Stimulated activated naive CD8-positive, alpha-beta T cell treated with anti-CD3 and anti-CD28 coated beads, Interleukin-15, Interleukin-2, amounts not matched to agents 100 ng/mL and 50 ng/mL, for 24 hours (primary cell): ENCODE data around the gene SNAPC4.
A peak's percentile ranks its signal among the peaks of the same experiment; 100 is the strongest.

Experiments
- H3K27ac Mint-ChIP-seq: one replicate; pipeline ENCODE4 v1.8.0; 2021; ENCODE audit warnings: mild to moderate bottlenecking, mixed read lengths
- H3K27me3 Mint-ChIP-seq: one replicate; pipeline ENCODE4 v1.8.0; 2021; ENCODE audit warnings: mixed read lengths
- H3K36me3 Mint-ChIP-seq: one replicate; pipeline ENCODE4 v1.8.0; 2021; ENCODE audit warnings: low read depth, mixed read lengths
- H3K4me1 Mint-ChIP-seq: one replicate; pipeline ENCODE4 v1.8.0; 2021; ENCODE audit warnings: low read depth, mixed read lengths
- H3K4me3 Mint-ChIP-seq: one replicate; pipeline ENCODE4 v1.8.0; 2021; ENCODE audit warnings: mild to moderate bottlenecking, mixed read lengths
- H3K9me3 Mint-ChIP-seq: one replicate; pipeline ENCODE4 v1.8.0; 2021; ENCODE audit warnings: mixed read lengths

SNAPC4 gene

DNA sequence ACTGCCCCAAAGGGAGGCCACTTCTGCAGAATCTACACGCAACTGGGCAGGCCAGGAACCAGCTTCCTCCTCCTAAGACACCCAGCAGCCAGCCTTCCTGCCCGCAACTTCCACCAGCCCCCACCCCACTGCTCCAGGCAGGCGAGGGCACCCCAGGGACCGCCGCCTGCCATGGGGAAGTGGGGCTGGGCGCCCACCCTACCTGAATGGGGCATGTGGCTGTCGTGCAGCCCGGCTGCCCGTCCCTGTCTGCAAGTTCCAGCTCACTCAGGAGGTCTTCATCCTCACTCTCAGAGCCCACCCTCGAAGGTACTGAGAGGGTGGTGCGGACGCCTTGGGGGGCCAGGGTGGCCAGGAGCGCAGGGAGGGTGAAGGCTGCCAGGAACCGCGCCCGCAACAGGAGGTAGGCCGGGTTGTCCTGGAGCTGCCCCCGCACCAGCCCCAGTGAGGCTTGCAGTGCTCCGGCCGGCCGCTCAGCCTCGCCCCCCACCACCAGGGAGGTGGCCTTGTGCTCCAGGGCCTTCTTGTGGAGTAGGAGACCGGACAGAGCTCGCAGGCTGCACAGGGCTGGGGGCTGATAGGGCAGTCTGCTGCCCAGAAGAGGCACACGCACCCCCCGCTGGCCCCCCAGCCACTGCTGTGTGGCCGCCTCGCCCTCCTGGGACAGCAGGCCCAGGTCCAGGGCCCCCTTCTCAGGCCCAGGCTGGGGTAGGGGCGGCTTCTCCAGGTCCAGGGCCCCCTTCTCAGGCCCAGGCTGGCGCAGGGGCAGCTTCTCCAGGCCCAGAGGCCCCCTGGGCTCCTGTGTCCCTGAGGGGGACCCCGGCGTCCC is 22.4 kb downstream of the SNAPC4 start:
- no peak overlapping the region for H3K27ac Mint-ChIP-seq
- peaks cover 8% of the 10 kb centered on the region for H3K36me3 Mint-ChIP-seq
- no peak overlapping the region for H3K4me3 Mint-ChIP-seq
- no peaks in the 10 kb centered on the region for H3K27me3 Mint-ChIP-seq
- H3K4me1 Mint-ChIP-seq = peaks cover 4% of the 10 kb centered on the region
- no peaks in the 10 kb centered on the region for H3K9me3 Mint-ChIP-seq

DNA sequence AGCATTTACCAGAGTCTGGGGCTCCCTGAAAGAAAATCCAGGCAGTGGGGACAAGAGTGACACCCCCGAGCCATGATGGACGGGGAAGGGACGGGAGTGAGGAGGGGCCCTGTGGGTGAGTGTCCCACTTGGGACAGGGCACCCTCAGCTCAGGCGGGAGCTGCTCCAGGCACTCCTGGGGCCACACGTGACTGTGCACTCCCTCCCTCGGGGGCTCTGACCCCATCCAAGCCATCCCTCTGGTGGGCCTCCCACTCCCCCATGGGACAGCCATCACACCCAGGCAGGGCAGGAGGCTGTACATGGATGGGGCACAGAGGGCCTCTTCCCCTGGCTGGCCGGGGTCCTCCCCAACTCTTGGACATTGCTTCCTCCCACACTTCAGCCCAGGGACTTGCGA is 23.5 kb downstream of the SNAPC4 start:
- Mint-ChIP-seq H3K4me1 (peaks cover 4% of the 10 kb centered on the region), H3K36me3 (no peaks in the 10 kb centered on the region), H3K4me3 (no peak overlapping the region), H3K9me3 (no peaks in the 10 kb centered on the region), H3K27ac (no peak overlapping the region), H3K27me3 (no peaks in the 10 kb centered on the region)

GRCh38 chr9:136375096-136375495 is 24.9 kb downstream of the SNAPC4 start:
- Mint-ChIP-seq H3K27ac (peak overlapping the region; percentile 63), H3K27me3 (no peaks in the 10 kb centered on the region), H3K36me3 (no peaks in the 10 kb centered on the region), H3K4me3 (no peak overlapping the region), H3K9me3 (no peaks in the 10 kb centered on the region), H3K4me1 (peaks cover 4% of the 10 kb centered on the region)

DNA sequence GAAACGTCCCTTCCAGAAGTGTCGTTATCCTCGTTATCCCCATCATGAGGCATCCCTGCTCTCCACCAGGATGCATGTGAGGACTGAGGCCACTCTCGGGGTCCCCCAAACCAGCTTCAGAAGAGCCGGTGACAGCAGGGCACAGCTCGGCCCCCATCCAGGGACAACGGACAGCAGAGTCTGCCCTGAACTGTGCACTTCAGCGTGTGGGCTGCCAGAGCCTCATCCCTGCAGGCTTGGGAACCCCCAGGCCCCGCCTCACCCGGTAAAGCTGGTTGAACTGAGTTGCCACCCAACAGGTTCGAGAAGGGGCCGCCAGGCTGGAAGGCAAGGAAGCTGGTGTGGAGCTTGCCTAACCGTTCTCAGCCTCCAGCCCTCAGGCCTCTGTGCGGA is 25.8 kb downstream of the SNAPC4 start:
- Mint-ChIP-seq H3K4me3 (no peak overlapping the region), H3K36me3 (no peaks in the 10 kb centered on the region), H3K9me3 (no peaks in the 10 kb centered on the region), H3K4me1 (peaks cover 4% of the 10 kb centered on the region), H3K27me3 (no peaks in the 10 kb centered on the region), H3K27ac (no peak overlapping the region)

DNA sequence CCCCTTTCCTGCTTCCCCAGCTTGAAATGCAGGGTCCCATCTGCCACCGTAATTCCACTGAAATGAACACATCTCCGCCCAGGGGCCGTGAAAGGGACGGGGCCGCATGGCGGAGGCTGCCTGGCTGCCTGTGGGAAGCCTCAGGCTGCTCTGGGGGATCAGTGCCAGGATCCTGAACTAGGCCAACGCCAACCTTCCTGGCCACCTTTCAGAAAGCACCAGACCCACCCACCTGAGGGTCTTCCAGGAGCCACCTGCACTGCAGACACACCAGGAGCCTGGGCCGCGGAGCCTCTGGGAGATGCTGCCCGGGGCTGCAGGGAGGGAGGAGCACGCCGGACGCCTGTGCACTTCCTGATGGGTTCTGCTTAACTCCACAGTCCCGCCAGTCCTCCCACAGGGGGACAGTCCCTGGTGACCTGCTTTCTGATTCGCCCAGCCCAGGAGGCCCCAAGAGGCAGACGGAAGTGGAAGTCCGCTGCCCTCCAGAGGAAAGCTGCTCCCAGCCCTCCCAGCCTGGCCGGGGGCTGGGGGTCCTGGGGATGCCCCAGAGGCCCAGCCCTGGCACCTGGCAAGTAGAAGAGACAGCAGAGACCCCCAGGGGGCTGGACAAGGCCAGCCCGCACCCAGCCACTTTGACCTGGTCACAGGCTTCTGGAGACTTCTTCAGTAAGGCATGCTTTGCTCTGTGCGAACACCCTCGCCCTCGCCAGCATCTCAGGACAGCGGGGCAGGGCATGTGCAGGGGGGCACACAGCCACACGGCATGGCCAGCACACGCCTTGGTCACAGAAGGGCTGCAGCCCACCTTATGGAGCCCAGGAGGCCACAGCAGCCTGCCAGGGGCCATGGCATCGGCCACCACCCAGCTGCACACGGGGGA is 26.4 kb downstream of the SNAPC4 start, which contains the start of gene CARD9:
Gene CARD9, minus strand, starts transcription at position 370 of the 883 bp plus-strand sequence. CDS start 1,591 bp downstream, outside the sequence.
- Mint-ChIP-seq H3K4me3 (peak within 1 kb of the TSS; percentile 52), H3K36me3 (no peaks in the 10 kb centered on the region), H3K27ac (no peak within 1 kb of the TSS), H3K9me3 (no peaks in the 10 kb centered on the region), H3K4me1 (peaks cover 4% of the 10 kb centered on the region), H3K27me3 (no peaks in the 10 kb centered on the region)

GRCh38 chr9:136372561-136373299 is 27.2 kb downstream of the SNAPC4 start:
- H3K36me3 Mint-ChIP-seq = no peaks in the 10 kb centered on the region
- H3K4me1 Mint-ChIP-seq = peaks cover 4% of the 10 kb centered on the region
- H3K27ac Mint-ChIP-seq = no peak overlapping the region
- peak overlapping the region; percentile 52 for H3K4me3 Mint-ChIP-seq
- no peaks in the 10 kb centered on the region for H3K9me3 Mint-ChIP-seq
- no peaks in the 10 kb centered on the region for H3K27me3 Mint-ChIP-seq

GRCh38 chr9:136372006-136372405 is 28.0 kb downstream of the SNAPC4 start:
- Mint-ChIP-seq H3K9me3 (no peaks in the 10 kb centered on the region), H3K27me3 (no peaks in the 10 kb centered on the region), H3K4me1 (peaks cover 4% of the 10 kb centered on the region), H3K4me3 (no peak overlapping the region), H3K27ac (no peak overlapping the region), H3K36me3 (no peaks in the 10 kb centered on the region)

GRCh38 chr9:136371533-136371880 is 28.5 kb downstream of the SNAPC4 start:
- H3K4me1 Mint-ChIP-seq = peaks cover 4% of the 10 kb centered on the region
- H3K27me3 Mint-ChIP-seq = no peaks in the 10 kb centered on the region
- H3K36me3 Mint-ChIP-seq = no peaks in the 10 kb centered on the region
- no peak overlapping the region for H3K27ac Mint-ChIP-seq
- no peak overlapping the region for H3K4me3 Mint-ChIP-seq
- H3K9me3 Mint-ChIP-seq = no peaks in the 10 kb centered on the region

DNA sequence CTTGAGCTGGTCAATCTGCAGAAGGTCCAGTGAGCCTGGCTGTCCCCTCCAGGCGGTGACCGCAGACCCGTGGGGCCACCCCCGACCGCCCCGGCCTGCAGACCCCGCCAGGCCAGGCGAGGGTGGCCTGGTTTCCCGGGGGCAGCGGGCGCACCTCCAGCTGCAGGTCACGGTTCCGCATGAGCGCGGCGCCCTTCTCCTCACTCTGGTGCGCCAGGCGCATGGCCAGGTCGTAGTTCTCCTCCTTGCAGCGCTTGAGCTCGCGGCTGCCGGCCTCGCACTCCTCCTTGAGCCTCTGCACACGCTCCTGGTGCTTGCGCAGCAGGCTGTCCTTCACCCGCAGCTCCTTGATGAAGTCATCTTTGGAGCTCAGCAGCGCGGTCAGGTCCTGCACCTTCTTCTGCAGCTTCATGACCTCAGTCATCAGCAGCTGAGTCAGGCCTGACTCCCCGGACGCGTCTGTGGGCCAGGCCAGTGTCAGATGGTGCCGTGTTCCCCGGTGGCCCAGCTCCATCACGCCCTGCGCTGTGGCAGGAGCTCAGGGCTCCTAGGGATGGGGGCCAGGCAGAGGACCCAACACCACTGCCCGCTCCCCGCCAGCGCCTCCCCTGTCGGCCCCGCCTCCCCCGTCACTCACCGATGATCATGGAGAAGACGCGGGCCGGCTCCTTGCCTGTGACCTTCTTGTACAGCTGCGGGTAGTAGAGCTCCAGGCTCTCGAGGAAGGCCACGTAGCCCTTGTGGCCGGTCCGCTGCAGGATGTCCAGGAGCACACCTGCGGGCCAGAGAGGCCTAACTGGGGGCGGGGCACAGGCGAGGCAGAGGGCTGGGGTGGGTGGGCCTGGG is 29.1 kb downstream of the SNAPC4 start:
- Mint-ChIP-seq H3K27me3 (no peaks in the 10 kb centered on the region), H3K9me3 (no peaks in the 10 kb centered on the region), H3K27ac (no peak overlapping the region), H3K36me3 (no peaks in the 10 kb centered on the region), H3K4me1 (peaks cover 4% of the 10 kb centered on the region), H3K4me3 (no peak overlapping the region)

GRCh38 chr9:136370037-136370436 is 29.9 kb downstream of the SNAPC4 start:
- peaks cover 4% of the 10 kb centered on the region for H3K4me1 Mint-ChIP-seq
- H3K4me3 Mint-ChIP-seq = no peak overlapping the region
- no peaks in the 10 kb centered on the region for H3K9me3 Mint-ChIP-seq
- no peaks in the 10 kb centered on the region for H3K36me3 Mint-ChIP-seq
- H3K27me3 Mint-ChIP-seq = no peaks in the 10 kb centered on the region
- no peak overlapping the region for H3K27ac Mint-ChIP-seq

DNA sequence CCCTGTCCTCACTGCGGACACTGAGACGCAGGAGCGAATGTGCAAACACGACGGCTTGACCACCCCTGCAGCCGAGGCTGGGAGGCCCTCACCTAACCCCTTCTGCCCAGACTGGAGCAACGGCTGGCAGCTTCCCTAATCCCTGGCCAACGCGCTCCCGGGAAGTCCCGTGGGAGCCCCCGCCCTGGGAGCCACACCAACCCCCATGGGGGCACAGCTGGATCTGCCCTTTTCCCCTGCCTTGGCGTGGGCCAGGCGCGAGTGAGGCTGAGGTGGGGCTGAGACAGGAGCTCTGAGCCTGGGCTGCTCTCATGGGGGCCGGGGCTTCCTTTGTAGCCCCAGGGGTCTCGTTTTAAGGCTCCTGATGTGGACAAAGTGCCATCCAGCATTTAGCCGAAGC is 31.8 kb downstream of the SNAPC4 start:
- H3K9me3 Mint-ChIP-seq = no peaks in the 10 kb centered on the region
- H3K4me1 Mint-ChIP-seq = peaks cover 4% of the 10 kb centered on the region
- no peaks in the 10 kb centered on the region for H3K36me3 Mint-ChIP-seq
- no peaks in the 10 kb centered on the region for H3K27me3 Mint-ChIP-seq
- no peak overlapping the region for H3K4me3 Mint-ChIP-seq
- H3K27ac Mint-ChIP-seq = no peak overlapping the region

GRCh38 chr9:136367296-136368145 is 32.4 kb downstream of the SNAPC4 start:
- no peak overlapping the region for H3K27ac Mint-ChIP-seq
- peaks cover 4% of the 10 kb centered on the region for H3K4me1 Mint-ChIP-seq
- H3K27me3 Mint-ChIP-seq = no peaks in the 10 kb centered on the region
- H3K4me3 Mint-ChIP-seq = no peak overlapping the region
- H3K9me3 Mint-ChIP-seq = no peaks in the 10 kb centered on the region
- H3K36me3 Mint-ChIP-seq = no peaks in the 10 kb centered on the region

GRCh38 chr9:136366826-136367225 is 33.1 kb downstream of the SNAPC4 start:
- Mint-ChIP-seq H3K27me3 (no peaks in the 10 kb centered on the region), H3K36me3 (no peaks in the 10 kb centered on the region), H3K4me1 (peaks cover 5% of the 10 kb centered on the region), H3K27ac (no peak overlapping the region), H3K4me3 (no peak overlapping the region), H3K9me3 (no peaks in the 10 kb centered on the region)
